NCI-H345 treated with DMSO at 0.1 percent for 48 hours (cell line): ENCODE data around the gene LARGE2.

Experiments used
- DNase-seq: peaks from one replicate; lab custom pipeline; 2025; ENCODE audit not compliant: unreplicated experiment; lab: John Stamatoyannopoulos, UW

The LARGE2 gene

GRCh38 chr11:45959851-45960250, 37.4 kb downstream of the LARGE2 start:
- DNase-seq: no peak

GRCh38 chr11:45960387-45961095, 38.1 kb downstream of the LARGE2 start:
- DNase-seq: no peak

GRCh38 chr11:45961751-45962240, 39.3 kb downstream of the LARGE2 start:
- no peak for DNase-seq

- peak; percentile 32 for DNase-seq
Observed at GRCh38 chr11:45964911-45965389, 42.5 kb downstream of the LARGE2 start.

GRCh38 chr11:45967506-45967905, 45.0 kb downstream of the LARGE2 start:
- DNase-seq: no peak

- DNase-seq: no peak
Observed at GRCh38 chr11:45968901-45969300, 46.4 kb downstream of the LARGE2 start.

GRCh38 chr11:45973601-45974000, 51.1 kb downstream of the LARGE2 start:
- no peak for DNase-seq

- DNase-seq: no peak
Observed at GRCh38 chr11:45974806-45975205, 52.4 kb downstream of the LARGE2 start.
